Inflammatory macrophage treated with lipopolysaccharide for 1 hour (primary cell): Measurements from ENCODE around the gene IDUA.

Experiments
- DNase-seq, 2 donors: peaks; one replicate each; pipeline ENCODE4 v3.0.0-alpha.2; 2020 to 2022

IDUA gene

GRCh38 chr4:956531-957230 lies 30.2 kb upstream of the IDUA start:
- no peak for DNase-seq

GRCh38 chr4:957231-957580 lies 29.6 kb upstream of the IDUA start:
- DNase-seq = no peak

GRCh38 chr4:957581-958313 lies 29.1 kb upstream of the IDUA start:
- DNase-seq = no peak

DNA sequence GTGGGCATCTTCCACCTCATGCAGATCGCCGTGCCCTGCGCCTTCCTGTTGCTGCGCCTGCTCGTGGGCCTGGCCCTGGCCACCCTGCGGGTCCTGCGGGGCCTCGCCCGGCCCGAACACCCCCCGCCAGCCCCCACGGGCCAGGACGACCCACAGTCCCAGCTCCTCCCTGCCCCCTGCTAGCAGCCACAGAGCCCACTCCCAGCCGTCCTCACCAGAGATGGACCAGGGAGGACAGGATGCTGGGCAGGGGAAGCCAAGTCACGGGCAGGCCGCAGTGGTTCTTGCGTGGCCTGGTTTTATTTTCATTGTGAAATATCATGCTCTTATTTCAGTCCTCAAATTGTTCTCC lies 28.6 kb upstream of the IDUA start:
- no peak for DNase-seq

DNA sequence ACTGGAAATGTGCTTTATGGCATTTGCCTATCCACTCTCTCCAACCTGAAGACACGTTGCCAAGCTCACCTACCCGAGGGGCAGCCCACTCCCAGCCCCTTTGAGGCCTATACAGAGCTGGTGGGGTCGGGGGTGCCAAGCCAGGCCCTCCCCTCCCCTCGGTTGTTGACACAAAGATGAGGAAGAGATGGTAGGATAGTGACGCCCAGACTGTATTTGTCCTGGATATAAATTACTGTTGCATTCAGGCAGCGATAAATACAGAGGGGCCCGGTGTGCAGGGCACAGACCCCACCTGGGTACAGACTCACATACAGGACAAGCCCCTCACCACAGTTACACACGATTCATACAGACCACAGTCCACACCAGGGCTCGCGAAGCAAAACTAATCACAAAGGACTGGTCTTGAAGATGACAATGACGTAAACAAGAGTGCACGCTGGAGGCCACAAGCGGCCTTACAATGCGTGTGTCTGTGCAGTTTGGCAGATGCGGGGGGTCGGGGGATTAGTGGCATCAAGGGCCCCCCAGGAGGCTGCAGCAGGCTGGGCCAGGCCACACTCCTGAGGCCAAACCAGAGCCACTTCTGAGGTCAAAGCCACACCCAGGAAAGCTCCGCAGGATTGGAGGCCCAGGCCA lies 28.0 kb upstream of the IDUA start:
- DNase-seq = no peak

- no peak for DNase-seq
Measured at GRCh38 chr4:959338-960139, 27.3 kb upstream of the IDUA start.

GRCh38 chr4:960140-960635 lies 26.7 kb upstream of the IDUA start:
- no peak for DNase-seq

DNA sequence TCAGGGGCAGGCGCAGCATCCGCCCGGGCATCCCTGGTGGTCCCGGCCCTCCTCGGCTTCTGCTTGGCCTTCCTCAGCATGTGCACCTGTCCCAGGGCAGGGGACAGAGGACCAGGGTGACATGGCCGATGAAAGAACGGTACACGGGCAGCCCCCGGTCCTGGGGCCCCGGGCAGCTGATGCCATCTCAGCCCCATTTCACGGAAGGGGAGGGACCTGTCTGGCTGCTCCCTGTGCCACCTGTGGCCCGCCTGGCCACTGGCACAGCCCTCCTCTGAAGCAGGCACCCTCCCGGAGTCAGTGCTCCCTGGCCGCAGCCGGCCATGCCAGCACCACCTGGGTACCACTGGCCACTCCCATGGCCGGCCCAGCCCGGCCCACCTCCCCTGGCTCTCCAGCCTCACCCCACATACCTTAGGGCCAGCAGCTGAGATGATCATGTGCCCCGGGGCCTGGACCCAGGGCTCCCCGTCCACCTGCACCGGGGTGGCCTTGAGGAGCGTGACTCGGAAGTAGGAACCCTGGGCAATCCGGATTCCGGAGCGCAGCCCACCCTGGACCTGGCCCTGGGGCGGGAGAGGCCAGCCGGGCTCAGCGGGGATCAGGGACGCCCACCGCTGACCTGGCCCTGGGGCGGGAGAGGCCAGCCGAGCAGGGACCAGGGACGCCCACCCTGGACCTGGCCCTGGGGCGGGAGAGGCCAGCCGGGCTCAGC lies 26.1 kb upstream of the IDUA start:
- DNase-seq = no peak

- no peak for DNase-seq
Measured at GRCh38 chr4:961351-962230, 25.3 kb upstream of the IDUA start.

GRCh38 chr4:962231-963208 lies 24.3 kb upstream of the IDUA start:
- no peak for DNase-seq

GRCh38 chr4:963276-964225 lies 23.3 kb upstream of the IDUA start:
- DNase-seq = no peak

- no peak for DNase-seq
Measured at GRCh38 chr4:964346-965025, 22.4 kb upstream of the IDUA start.

DNA sequence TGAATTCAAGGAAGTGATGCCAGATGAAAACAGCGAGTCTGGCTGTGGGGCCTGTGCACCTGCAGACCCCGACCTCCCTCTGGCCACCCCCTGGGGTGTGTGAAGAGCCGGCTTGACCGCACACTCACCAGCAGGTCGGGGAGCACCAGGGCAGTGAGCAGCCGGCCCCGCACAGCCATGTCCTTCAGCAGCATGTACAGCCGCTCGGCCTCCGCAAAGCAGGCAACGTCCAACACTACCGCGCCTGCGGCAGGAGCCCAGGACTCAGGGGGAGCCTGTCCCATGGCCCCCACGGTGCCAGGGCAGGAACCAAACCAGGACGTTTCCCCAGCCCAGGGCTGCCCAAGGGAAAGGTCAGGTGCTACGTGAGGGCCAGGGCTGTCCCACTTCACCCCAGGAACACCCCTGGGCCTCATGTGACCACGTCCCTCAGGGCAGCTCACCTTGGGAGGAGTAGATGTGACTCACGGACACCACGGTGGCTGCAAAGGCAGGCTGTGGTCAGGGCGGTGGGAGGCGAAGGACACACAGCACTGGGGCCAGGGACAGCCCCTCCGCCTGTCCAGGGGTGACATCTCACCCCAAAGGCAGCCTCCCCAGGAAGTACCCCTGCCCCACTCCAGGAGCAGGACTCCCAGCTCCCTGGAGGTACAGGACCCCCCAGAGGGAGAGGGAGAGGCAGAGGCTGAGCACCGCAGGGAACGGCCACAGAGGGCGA lies 21.6 kb upstream of the IDUA start:
- DNase-seq = no peak

- no peak for DNase-seq
Measured at GRCh38 chr4:965766-966134, 21.1 kb upstream of the IDUA start.

GRCh38 chr4:966266-967112 lies 20.4 kb upstream of the IDUA start:
- DNase-seq = no peak

GRCh38 chr4:967113-968104 lies 19.4 kb upstream of the IDUA start:
- no peak for DNase-seq
